LNCAP (cell line): ENCODE data around the gene POLD1.

ENCODE experiments used
- CTCF ChIP-seq: fragments of 450-650 bp; IDR thresholded peaks from 2 replicates; pipeline ENCODE4 v1.5.1; 2017; ENCODE audit warnings: mild to moderate bottlenecking

POLD1 gene

GRCh38 chr19:50383001-50383851, 921 bp upstream of the POLD1 start:
- no peak for TF ChIP-seq CTCF

GRCh38 chr19:50384685-50385535, 763 bp downstream of the POLD1 start:
- TF ChIP-seq CTCF, result no peak

- TF ChIP-seq CTCF, result no peak
Observed at GRCh38 chr19:50387176-50387867, 3.2 kb downstream of the POLD1 start.

- no peak for TF ChIP-seq CTCF
Observed at GRCh38 chr19:50387868-50388245, 3.7 kb downstream of the POLD1 start.

- TF ChIP-seq CTCF, result no peak
Observed at GRCh38 chr19:50392759-50393158, 8.6 kb downstream of the POLD1 start.

GRCh38 chr19:50393589-50393988, 9.4 kb downstream of the POLD1 start:
- no peak for TF ChIP-seq CTCF

- TF ChIP-seq CTCF, result no peak
Observed at GRCh38 chr19:50394017-50394416, 9.9 kb downstream of the POLD1 start.
